Fibroblast of skin of abdomen (primary cell): Measurements from ENCODE around the gene MLH1.

ENCODE experiments used
- DNase-seq: peaks from one replicate; pipeline ENCODE4 v3.0.0-alpha.2; 2013

MLH1 gene

DNA sequence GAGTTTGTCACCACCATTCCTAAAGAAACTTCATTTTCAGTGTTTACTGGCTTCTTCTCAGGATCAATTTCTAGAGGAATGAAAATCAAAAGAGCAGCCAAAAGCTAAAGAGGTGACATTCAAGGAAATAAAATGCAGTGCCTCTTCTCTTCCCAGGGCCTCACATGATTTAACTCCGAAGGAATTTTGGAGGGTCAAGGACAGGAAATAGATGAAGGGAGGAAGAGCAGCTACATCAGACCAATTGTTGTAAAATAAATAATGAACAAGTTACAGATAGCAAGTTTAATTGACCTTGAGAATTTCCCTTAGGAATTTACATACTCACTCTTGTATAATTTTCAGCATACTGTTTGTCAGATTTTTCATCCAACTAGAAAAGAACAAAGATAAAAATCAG is 103.0 kb downstream of the MLH1 start:
- peak; percentile 74 for DNase-seq

DNA sequence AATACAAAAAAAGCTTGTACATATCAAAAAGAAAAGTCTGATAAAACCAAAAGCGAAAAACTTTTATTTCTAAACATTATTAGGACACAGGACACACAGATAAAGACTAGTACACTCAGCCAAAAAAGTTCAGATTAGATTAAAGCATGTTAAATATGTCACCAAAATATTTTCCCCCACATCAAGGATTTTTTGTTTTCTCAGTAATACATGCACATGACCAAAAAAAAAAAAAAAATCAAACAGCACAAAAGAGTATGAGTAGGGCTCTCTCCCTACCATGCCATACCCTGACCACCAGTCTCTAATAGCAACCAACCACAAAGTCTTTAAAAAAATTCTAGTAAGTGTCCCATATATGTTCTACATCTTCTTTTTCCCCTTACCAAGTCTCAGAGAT is 103.7 kb downstream of the MLH1 start:
- DNase-seq = peak; percentile 8

DNA sequence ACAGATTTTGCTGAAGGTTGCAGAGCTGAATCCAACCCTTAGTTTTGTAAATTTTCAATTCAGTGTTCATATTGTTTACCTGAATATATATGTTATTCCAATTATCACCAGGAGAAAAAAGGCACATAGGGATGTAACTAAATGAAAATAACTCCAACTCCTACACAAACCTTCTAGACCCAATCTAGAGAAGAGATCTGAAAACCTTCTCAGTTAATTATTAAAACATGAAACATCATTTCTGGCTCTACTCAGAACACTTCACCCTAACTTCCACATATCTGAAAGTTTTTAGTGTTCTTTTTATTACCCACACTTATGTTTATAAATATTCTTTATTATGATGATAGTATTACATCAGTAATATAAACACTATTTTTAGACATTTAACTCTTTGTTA is 104.5 kb downstream of the MLH1 start:
- DNase-seq = no peak

DNA sequence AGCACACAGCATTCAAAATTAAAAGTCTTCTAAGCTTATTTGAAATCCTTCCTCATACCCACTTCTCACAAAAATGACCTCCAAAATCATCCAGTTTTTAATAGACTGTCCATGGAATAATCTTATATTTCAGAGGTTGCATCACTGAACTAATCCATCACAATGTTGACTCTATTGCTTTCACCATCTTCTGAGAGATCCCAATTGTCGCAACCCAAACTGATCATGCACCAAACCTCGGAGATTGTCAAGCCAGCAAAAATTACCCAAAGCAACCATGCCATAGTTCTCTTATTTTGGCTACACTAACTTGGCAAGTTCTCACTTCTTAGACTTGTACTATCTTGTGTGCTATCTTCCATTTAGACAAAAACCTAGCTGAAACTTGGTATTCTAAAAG is 105.6 kb downstream of the MLH1 start:
- no peak for DNase-seq

DNA sequence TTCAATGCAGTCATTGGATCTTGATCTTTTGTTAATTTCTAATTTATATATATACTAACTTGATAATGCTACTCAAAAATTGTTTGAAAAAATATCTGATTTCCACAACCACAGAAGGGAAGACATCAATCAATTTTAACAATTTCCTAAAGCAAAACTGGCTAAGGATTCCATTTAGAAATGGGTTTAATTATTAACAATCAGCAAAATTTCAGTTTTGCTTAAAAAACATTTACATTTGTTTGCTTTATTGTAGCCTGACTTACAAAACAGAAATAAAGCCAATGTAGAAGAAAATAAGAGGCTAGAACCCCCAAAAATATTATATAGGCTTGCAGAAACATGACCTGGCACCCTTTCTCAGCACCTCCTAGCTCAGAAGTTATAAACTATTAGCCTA is 106.2 kb downstream of the MLH1 start:
- no peak for DNase-seq

DNA sequence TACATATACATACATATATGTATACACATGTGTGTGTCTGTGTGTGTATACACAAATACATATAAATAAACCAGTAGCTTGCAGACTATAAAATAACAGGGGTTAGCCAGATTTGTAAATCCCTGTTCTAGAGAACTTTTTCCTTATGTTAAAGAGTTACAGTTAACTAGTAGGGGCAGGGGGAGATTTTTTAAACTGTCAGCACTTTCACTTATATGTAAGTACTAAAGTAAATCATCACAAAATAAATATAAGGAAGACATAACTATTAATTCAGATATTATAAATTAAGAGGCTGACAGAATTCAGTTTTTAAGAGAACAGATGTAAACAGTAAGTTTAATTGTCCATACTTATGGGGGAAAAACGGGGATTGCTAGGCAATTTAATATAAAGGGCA is 107.1 kb downstream of the MLH1 start:
- no peak for DNase-seq
